K562 (cell line): ENCODE data around the gene SYT1. TPM values are rescaled to one million over a fixed set of nuclear protein-coding genes. Genes with fewer than 3 reads are reported as not detected.

ENCODE experiments used
- ATAC-seq: fragments of 200-7000 bp; cut with Tn5 transposase; 3 replicates; pipeline ENCODE4 v1.9.1; 2020; ENCODE audit warnings: moderate library complexity
- BruUV-seq: library from RNA; stranded (reverse); fragments of 400-500 nt; replicated peaks from 2 replicates; lab custom pipeline; 2021; lab: Mats Ljungman, UMichigan
- CTCF ChIA-PET: fragments of 300-600 bp; formaldehyde crosslinking; extraction: SDS; loops from one replicate; lab custom pipeline; 2021; ENCODE audit warnings: low intra/inter-chr PET ratio; lab: Yijun Ruan, JAX
- POLR2A ChIA-PET: fragments of 300-600, 350-650 bp; sonication (Branson Sonifier 250); formaldehyde crosslinking; extraction: SDS; loops from one replicate; lab custom pipeline; 2021; ENCODE audit warnings: antibody characterized with exemption, inconsistent platforms; lab: Yijun Ruan, JAX
- DNase-seq, 4 experiments: peaks; one replicate each; pipeline versions ENCODE4 v3.0.0 to v3.0.0-alpha.2; 2011 to 2018; ENCODE audit warnings: low spot score in 3 of 4, mixed read lengths in 3 of 4; ENCODE audit errors: extremely low read depth in 1 of 4
- FAIRE-seq: peaks from 2 replicates; lab custom pipeline; 2011; peaks lifted over from hg19 to GRCh38; lab: Jason Lieb, UNC
- H2AFZ ChIP-seq: 2 replicates; pipeline ENCODE4 v1.6.0; 2011; ENCODE audit warnings: low read depth, low read length, control low read depth, inconsistent platforms
- H3K27ac ChIP-seq: fragments of 200-600 bp; 3 replicates; pipeline ENCODE4 v1.8.0; 2011; ENCODE audit warnings: low read depth, mild to moderate bottlenecking, control low read depth, inconsistent platforms, low read length, moderate library complexity, mixed read lengths; ENCODE audit errors: extremely low read depth
- H3K27me3 ChIP-seq, 2 experiments: fragments of 300-600 bp in 1 of 2; 2 replicates in 1 of 2; 3 replicates in 1 of 2; pipeline versions ENCODE4 v1.6.0 to v1.8.0; 2011; ENCODE audit warnings: inconsistent platforms in 2 of 2, low read length in 2 of 2, mild to moderate bottlenecking in 1 of 2, mixed read lengths in 1 of 2, moderate library complexity in 1 of 2; ENCODE audit not compliant: control insufficient read depth in 2 of 2, insufficient read depth in 2 of 2
- H3K36me3 ChIP-seq: fragments of 300-600 bp; 3 replicates; pipeline ENCODE4 v1.8.0; 2011; ENCODE audit warnings: mild to moderate bottlenecking, low read length, inconsistent platforms; ENCODE audit not compliant: control insufficient read depth, insufficient read depth
- H3K4me1 ChIP-seq, 2 experiments: fragments of 200-600 bp in 1 of 2; replicated peaks in 1 of 2; 2 replicates in 1 of 2; 3 replicates in 1 of 2; pipeline versions ENCODE4 v1.5.1 to v1.8.0; 2011; ENCODE audit warnings: inconsistent platforms in 2 of 2, low read length in 2 of 2, mild to moderate bottlenecking in 1 of 2, mixed read lengths in 1 of 2, moderate library complexity in 1 of 2; ENCODE audit not compliant: control insufficient read depth in 2 of 2, insufficient read depth in 2 of 2
- H3K4me2 ChIP-seq: 2 replicates; pipeline ENCODE4 v1.6.1; 2011; ENCODE audit warnings: low read length, control low read depth, inconsistent platforms, mixed read lengths; ENCODE audit not compliant: insufficient read depth
- H3K4me3 ChIP-seq: fragments of 200-600 bp; sonication (generic), shearing (Covaris generic); 2 replicates; pipeline ENCODE4 v1.5.1; 2016; ENCODE audit warnings: control low read depth, inconsistent platforms
- H3K79me2 ChIP-seq: fragments of 200-600 bp; 3 replicates; pipeline ENCODE4 v1.8.0; 2011; ENCODE audit warnings: low read length, inconsistent platforms; ENCODE audit not compliant: control insufficient read depth, insufficient read depth
- H3K9ac ChIP-seq, 2 experiments: 2 replicates each; pipeline versions ENCODE4 v1.6.0 to v1.6.1; 2011; ENCODE audit warnings: low read depth in 2 of 2, low read length in 2 of 2, control low read depth in 1 of 2, inconsistent platforms in 1 of 2, mild to moderate bottlenecking in 1 of 2, mixed read lengths in 1 of 2; ENCODE audit not compliant: insufficient read depth in 1 of 2
- H3K9me1 ChIP-seq: one replicate; pipeline ENCODE4 v1.6.0; 2011; ENCODE audit warnings: inconsistent platforms, mild to moderate bottlenecking, low read length, moderate library complexity; ENCODE audit not compliant: control insufficient read depth, insufficient read depth
- H3K9me3 ChIP-seq: replicated peaks from 2 replicates; pipeline ENCODE4 v1.5.1; 2011; ENCODE audit warnings: low read depth, low read length, inconsistent platforms; ENCODE audit not compliant: control insufficient read depth, insufficient read depth
- H4K20me1 ChIP-seq: replicated peaks from 2 replicates; pipeline ENCODE4 v1.6.1; 2011; ENCODE audit warnings: low read length, inconsistent platforms, mixed read lengths; ENCODE audit not compliant: control insufficient read depth, insufficient read depth
- ELF2 ChIP-seq: fragments of 250-450 bp; sonication (Bioruptor Pico); IDR thresholded peaks from 2 replicates; pipeline ENCODE4 v1.5.0; 2021; ENCODE audit warnings: mild to moderate bottlenecking
- ELF4 ChIP-seq: fragments of 450-650 bp; formaldehyde crosslinking; IDR thresholded peaks from 2 replicates; pipeline ENCODE4 v1.4.0; 2022; ENCODE audit warnings: missing genetic modification characterization
- ETV5 ChIP-seq: sonication (generic); formaldehyde crosslinking; IDR thresholded peaks from 2 replicates; pipeline ENCODE4 v1.4.0; 2020; ENCODE audit warnings: low read depth, mild to moderate bottlenecking, missing genetic modification reagents
- GATA2 ChIP-seq: sonication (generic); formaldehyde crosslinking; IDR thresholded peaks from 2 replicates; pipeline ENCODE4 v1.4.0; 2020; ENCODE audit warnings: mild to moderate bottlenecking, missing genetic modification reagents
- MCM5 ChIP-seq: fragments of 450-650 bp; IDR thresholded peaks from 2 replicates; pipeline ENCODE4 v1.6.1; 2016; ENCODE audit warnings: low read depth
- MYNN ChIP-seq, 2 experiments: sonication (generic); formaldehyde crosslinking in 1 of 2; IDR thresholded peaks; 2 replicates each; pipeline versions ENCODE4 v1.5.0 to v1.6.1; 2016 to 2020; ENCODE audit warnings: antibody characterized with exemption in 1 of 2, missing genetic modification reagents in 1 of 2
- OTX1 ChIP-seq: fragments of 450-650 bp; formaldehyde crosslinking; IDR thresholded peaks from 2 replicates; pipeline ENCODE4 v1.4.0; 2022; ENCODE audit warnings: mild to moderate bottlenecking
- POLR2H ChIP-seq: IDR thresholded peaks from 2 replicates; pipeline ENCODE4 v1.6.1; 2016; ENCODE audit warnings: missing genetic modification characterization, low read depth, mild to moderate bottlenecking, control low read depth, missing compliant biosample characterization, moderate library complexity
- SREBF2 ChIP-seq: sonication (generic); formaldehyde crosslinking; IDR thresholded peaks from 2 replicates; pipeline ENCODE4 v1.4.0; 2020; ENCODE audit warnings: mild to moderate bottlenecking, missing genetic modification reagents
- ZNF174 ChIP-seq: fragments of 250-450 bp; sonication (Bioruptor Pico); IDR thresholded peaks from 2 replicates; pipeline ENCODE4 v1.4.0; 2020; ENCODE audit warnings: mild to moderate bottlenecking
- ZNF217 ChIP-seq: sonication (generic); formaldehyde crosslinking; IDR thresholded peaks from 2 replicates; pipeline ENCODE4 v1.8.0; 2022; ENCODE audit warnings: mild to moderate bottlenecking, missing genetic modification reagents
- ZNF224 ChIP-seq: sonication (generic); formaldehyde crosslinking; IDR thresholded peaks from 2 replicates; pipeline ENCODE4 v1.8.0; 2022; ENCODE audit warnings: mild to moderate bottlenecking, missing genetic modification reagents
- WGBS: fragments of 100-300 bp; shearing (Covaris generic); methylation state at CpG from one replicate; pipeline ENCODE4 v1.1.6; 2016; ENCODE audit warnings: low coverage, mixed read lengths; ENCODE audit not compliant: insufficient coverage; ENCODE audit errors: missing lambda C conversion rate; 5-methylcytosine and 5-hydroxymethylcytosine counted together
- in situ Hi-C: fragments of 300-500 bp; cut with MboI; formaldehyde crosslinking; loops from 4 replicates; pipeline ENCODE4 v1.15.0; 2018; ENCODE audit warnings: inconsistent platforms, mixed read lengths
- intact Hi-C: fragments of 100-400 bp; cut with micrococcal nuclease; formaldehyde crosslinking; loops from 2 replicates; pipeline ENCODE4 v1.14.2; 2022
- polyA plus RNA-seq, 8 experiments: library from polyadenylated mRNA; depleted of rRNA in 4 of 8; stranded (reverse) in 5 of 8; unstranded in 3 of 8; fragments of >200 nt; fragmentation: Nextera tagmentation in 2 of 8; fragmentation: Illumina TruSeq in 1 of 8; extraction: Ambion mirVana in 2 of 8; extraction: Trizol in 1 of 8; gene quantifications; 2 replicates each; pipeline versions ENCODE4 v1.2.1 to v1.2.3, GENCODE V29; 2011 to 2014; ENCODE audit warnings: inconsistent platforms in 1 of 8, missing spikeins in 1 of 8
- total RNA-seq, 7 experiments: library from RNA; depleted of rRNA in 6 of 7; stranded (reverse); fragments of >200 nt in 6 of 7; fragmentation: Illumina TruSeq in 2 of 7; extraction: Trizol in 2 of 7; gene quantifications; 2 replicates each; pipeline versions ENCODE4 v1.2.1 to v1.2.3, GENCODE V29; 2011 to 2021; ENCODE audit warnings: low replicate concordance in 1 of 7
- TF ChIP-seq, protein P1 (sequence below), 2 experiments: fragments of 450-650 bp; IDR thresholded peaks; 2 replicates each; pipeline ENCODE4 v1.6.1; 2016
- TF ChIP-seq, protein P2 (sequence below): sonication (generic); formaldehyde crosslinking; IDR thresholded peaks from 2 replicates; pipeline ENCODE4 v1.8.1; 2023; ENCODE audit warnings: mild to moderate bottlenecking, missing genetic modification reagents

SYT1 gene
- total and polyA plus RNA-seq, 9 of the 15 experiments (the other 6 are each of a cell fraction or from before 2014, with no cell fraction given), result 0.03 to 0.13 (median 0.07) TPM; not detected in 4

DNA sequence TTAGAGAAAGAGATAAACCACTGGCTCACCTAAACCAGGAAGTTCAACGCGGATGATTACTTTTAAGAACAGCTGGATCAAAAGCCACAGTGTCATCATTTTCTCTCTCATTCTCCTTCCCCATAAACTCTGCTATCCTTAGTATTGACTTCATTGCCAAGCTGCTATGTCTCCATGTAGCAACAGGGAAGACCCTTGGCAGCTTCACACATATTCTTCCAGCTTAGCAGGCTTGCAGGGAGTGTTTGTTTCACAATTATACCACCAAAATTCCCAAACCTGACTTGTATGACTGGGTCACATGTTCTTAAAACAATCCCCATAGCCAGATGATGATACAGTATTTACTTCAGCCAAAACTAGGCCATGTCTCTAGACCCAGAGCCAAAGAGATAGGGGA is 590.7 kb downstream of the SYT1 start:
- in situ Hi-C loops, result no loop called here
- no peak overlapping the region for H3K4me3 ChIP-seq
- ATAC-seq (no peak), FAIRE-seq (no peak), DNase-seq (no peak)
- H3K9me3 ChIP-seq, result 0 out of 2 replicates have a peak, but pooled peaks cover 1% of the 10 kb centered on the region
- H4K20me1 ChIP-seq, result no peaks in the 10 kb centered on the region
- BruUV-seq, result no TSS peak
- no peak overlapping the region for H2AFZ ChIP-seq
- H3K9ac ChIP-seq, result no peak overlapping the region
- WGBS, result 19% methylated on average over 2 of the region's 2 CpGs
- H3K27ac ChIP-seq, result no peak overlapping the region
- H3K4me2 ChIP-seq, result no peak overlapping the region
- CTCF ChIA-PET, result no interaction called here
- TF ChIP-seq POLR2H, result no peak
- TF ChIP-seq, protein P1, sequence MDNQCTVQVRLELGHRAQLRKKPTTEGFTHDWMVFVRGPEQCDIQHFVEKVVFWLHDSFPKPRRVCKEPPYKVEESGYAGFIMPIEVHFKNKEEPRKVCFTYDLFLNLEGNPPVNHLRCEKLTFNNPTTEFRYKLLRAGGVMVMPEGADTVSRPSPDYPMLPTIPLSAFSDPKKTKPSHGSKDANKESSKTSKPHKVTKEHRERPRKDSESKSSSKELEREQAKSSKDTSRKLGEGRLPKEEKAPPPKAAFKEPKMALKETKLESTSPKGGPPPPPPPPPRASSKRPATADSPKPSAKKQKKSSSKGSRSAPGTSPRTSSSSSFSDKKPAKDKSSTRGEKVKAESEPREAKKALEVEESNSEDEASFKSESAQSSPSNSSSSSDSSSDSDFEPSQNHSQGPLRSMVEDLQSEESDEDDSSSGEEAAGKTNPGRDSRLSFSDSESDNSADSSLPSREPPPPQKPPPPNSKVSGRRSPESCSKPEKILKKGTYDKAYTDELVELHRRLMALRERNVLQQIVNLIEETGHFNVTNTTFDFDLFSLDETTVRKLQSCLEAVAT (IDR thresholded peaks at IDR 0.05), result no peak
- TF ChIP-seq MYNN (IDR thresholded peaks at IDR 0.05), result no peak
- TF ChIP-seq MYNN (CRISPR knock-in tag; IDR thresholded peaks at IDR 0.05), result no peak
- no peak for TF ChIP-seq ETV5 (CRISPR knock-in tag)
- no peak for TF ChIP-seq ZNF174 (CRISPR knock-in tag)
- no peak for TF ChIP-seq ZNF224 (CRISPR knock-in tag)
- TF ChIP-seq MCM5, result no peak
- TF ChIP-seq, protein P2, sequence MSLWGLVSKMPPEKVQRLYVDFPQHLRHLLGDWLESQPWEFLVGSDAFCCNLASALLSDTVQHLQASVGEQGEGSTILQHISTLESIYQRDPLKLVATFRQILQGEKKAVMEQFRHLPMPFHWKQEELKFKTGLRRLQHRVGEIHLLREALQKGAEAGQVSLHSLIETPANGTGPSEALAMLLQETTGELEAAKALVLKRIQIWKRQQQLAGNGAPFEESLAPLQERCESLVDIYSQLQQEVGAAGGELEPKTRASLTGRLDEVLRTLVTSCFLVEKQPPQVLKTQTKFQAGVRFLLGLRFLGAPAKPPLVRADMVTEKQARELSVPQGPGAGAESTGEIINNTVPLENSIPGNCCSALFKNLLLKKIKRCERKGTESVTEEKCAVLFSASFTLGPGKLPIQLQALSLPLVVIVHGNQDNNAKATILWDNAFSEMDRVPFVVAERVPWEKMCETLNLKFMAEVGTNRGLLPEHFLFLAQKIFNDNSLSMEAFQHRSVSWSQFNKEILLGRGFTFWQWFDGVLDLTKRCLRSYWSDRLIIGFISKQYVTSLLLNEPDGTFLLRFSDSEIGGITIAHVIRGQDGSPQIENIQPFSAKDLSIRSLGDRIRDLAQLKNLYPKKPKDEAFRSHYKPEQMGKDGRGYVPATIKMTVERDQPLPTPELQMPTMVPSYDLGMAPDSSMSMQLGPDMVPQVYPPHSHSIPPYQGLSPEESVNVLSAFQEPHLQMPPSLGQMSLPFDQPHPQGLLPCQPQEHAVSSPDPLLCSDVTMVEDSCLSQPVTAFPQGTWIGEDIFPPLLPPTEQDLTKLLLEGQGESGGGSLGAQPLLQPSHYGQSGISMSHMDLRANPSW, result no peak
- no peak for TF ChIP-seq ELF2 (CRISPR knock-in tag)
- TF ChIP-seq GATA2 (CRISPR knock-in tag), result no peak
- TF ChIP-seq SREBF2 (CRISPR knock-in tag), result no peak
- TF ChIP-seq ELF4 (CRISPR knock-in tag), result no peak
- TF ChIP-seq OTX1 (CRISPR knock-in tag), result no peak
- no peak for TF ChIP-seq ZNF217
- POLR2A ChIA-PET, result no interaction called here
- H3K79me2 ChIP-seq, result no peaks in the 10 kb centered on the region
- intact Hi-C loops, result no loop called here
- H3K9me1 ChIP-seq, result no peaks in the 10 kb centered on the region
- no peaks in the 10 kb centered on the region for H3K36me3 ChIP-seq
- no peaks in the 10 kb centered on the region for H3K27me3 ChIP-seq
- no peaks in the 10 kb centered on the region for H3K4me1 ChIP-seq
